Activated naive CD4-positive, alpha-beta T cell (primary cell): ENCODE measurements around the gene ITPR3.

Source experiments
- DNase-seq, 4 experiments: peaks; one replicate each; lab custom pipeline; 2025; lab: John Stamatoyannopoulos, UW

ITPR3 gene

GRCh38 chr6:33620856-33621710 is at the start of gene ITPR3:
Gene ITPR3 (plus strand): TSS chr6:33621322. CDS start chr6:33621603, 281 bp downstream.
- DNase-seq, result peak; percentile 36 to 78 (median 58)

GRCh38 chr6:33571637-33572316 is 49.3 kb upstream of the ITPR3 start:
- DNase-seq, result no peak

- DNase-seq, result no peak
Observed at GRCh38 chr6:33575211-33575610, 45.9 kb upstream of the ITPR3 start.

- DNase-seq, result no peak
Observed at GRCh38 chr6:33576668-33577067, 44.5 kb upstream of the ITPR3 start.

- no peak for DNase-seq
Observed at GRCh38 chr6:33577106-33577535, 44.0 kb upstream of the ITPR3 start.

- no peak for DNase-seq
Observed at GRCh38 chr6:33577718-33578117, 43.4 kb upstream of the ITPR3 start.

GRCh38 chr6:33578164-33578563 is 43.0 kb upstream of the ITPR3 start:
- no peak for DNase-seq

GRCh38 chr6:33578588-33579011 is 42.5 kb upstream of the ITPR3 start:
- peak in 1 of 4 experiments; percentile 13 for DNase-seq

GRCh38 chr6:33579828-33580714 is 41.1 kb upstream of the ITPR3 start, which contains the start of gene BAK1:
Gene BAK1 (minus strand): TSS chr6:33580276. CDS start chr6:33577604, 2,672 bp downstream.
- peak; percentile 56 to 74 (median 62) for DNase-seq

- DNase-seq, result no peak
Observed at GRCh38 chr6:33581186-33581585, 39.9 kb upstream of the ITPR3 start.

GRCh38 chr6:33583591-33584155 is 37.4 kb upstream of the ITPR3 start:
- no peak for DNase-seq

- DNase-seq, result no peak
Observed at GRCh38 chr6:33584700-33585402, 36.3 kb upstream of the ITPR3 start.

- DNase-seq, result peak; percentile 45 to 88 (median 79)
Observed at GRCh38 chr6:33585403-33586107, 35.6 kb upstream of the ITPR3 start.

GRCh38 chr6:33586108-33586640 is 34.9 kb upstream of the ITPR3 start:
- DNase-seq, result no peak

- no peak for DNase-seq
Observed at GRCh38 chr6:33587529-33587928, 33.6 kb upstream of the ITPR3 start.

GRCh38 chr6:33588894-33589293 is 32.2 kb upstream of the ITPR3 start:
- no peak for DNase-seq

- no peak for DNase-seq
Observed at GRCh38 chr6:33589392-33589730, 31.8 kb upstream of the ITPR3 start.

GRCh38 chr6:33589731-33590530 is 31.2 kb upstream of the ITPR3 start:
- DNase-seq, result peak in 1 of 4 experiments; percentile 26

- DNase-seq, result no peak
Observed at GRCh38 chr6:33590531-33591198, 30.5 kb upstream of the ITPR3 start.
